Skin of body (tissue), 2 donors: ENCODE data around the gene ANKRD23. TPM values are rescaled to one million over a fixed set of nuclear protein-coding genes. Genes with fewer than 3 reads are reported as not detected.

Experiments
- DNase-seq: peaks from one replicate; lab custom pipeline; 2025; lab: John Stamatoyannopoulos, UW
- total RNA-seq: library from RNA; depleted of rRNA; stranded (reverse); fragments of >200 nt; gene quantifications from one replicate; pipeline ENCODE4 v1.2.3, GENCODE V29; 2014

The ANKRD23 gene
- total RNA-seq, 1 donor from 2014 or later: 7.2 TPM

GRCh38 chr2:96838345-96839292 is 5.2 kb downstream of the ANKRD23 start:
- no peak for DNase-seq

DNA sequence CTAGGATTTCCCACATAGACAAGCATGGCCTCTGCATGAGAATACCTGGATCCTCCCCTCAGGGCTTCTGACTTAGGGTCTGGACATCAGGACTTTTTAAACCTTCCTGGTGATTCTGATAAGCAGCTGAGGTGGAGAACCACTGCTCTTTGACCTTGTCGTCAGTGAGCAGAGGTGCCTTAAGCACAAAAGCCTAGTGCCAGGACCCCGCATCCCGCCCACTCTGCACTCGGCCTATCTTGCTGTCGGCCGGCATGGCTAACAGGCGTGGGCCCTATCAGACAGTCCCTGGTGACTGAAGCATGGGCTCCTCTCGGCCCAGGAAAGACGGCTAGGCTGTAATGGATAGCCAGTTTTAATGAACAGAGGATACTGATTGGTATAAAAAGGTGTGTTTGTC is 6.2 kb downstream of the ANKRD23 start:
- no peak for DNase-seq

DNA sequence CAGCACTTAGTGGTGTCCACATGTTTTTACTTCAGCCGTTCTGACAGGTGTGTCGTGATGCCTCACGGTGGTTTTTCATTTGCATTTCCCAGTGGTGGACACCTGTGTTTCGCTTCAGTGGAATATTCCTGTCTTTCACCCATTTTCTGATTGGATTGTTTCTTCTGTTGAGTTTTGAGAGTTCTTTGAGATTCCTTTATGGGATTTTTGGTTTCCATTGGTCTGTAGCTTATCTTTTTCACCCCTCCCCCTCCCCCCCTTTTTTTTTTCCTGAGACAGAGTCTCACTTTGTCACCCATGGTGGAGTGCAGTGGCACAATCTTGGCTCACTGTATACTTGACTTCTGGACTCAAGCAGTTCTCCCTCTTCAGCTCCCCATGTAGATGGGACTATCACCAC is 8.0 kb downstream of the ANKRD23 start:
- DNase-seq: no peak

- DNase-seq: no peak
These were observed 10.9 kb downstream of the ANKRD23 start for GRCh38 chr2:96832754-96833507.

DNA sequence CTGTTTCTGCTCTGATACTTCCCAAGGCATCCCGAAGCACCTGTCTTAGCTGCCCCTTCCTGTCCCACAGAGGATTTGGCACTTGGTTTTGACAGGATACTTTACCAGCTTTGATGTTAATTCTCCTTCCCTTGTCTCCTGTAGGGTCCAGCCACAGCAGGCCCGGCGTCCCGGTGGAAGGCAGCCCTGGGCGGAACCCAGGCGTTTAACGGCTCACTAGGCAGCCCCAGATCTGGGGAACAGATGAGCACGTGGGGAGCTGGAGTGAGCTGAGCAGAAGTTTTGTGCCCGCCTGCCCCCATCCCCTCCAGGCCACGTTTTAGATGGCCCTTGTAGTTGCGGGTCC is 11.4 kb downstream of the ANKRD23 start:
- no peak for DNase-seq

DNA sequence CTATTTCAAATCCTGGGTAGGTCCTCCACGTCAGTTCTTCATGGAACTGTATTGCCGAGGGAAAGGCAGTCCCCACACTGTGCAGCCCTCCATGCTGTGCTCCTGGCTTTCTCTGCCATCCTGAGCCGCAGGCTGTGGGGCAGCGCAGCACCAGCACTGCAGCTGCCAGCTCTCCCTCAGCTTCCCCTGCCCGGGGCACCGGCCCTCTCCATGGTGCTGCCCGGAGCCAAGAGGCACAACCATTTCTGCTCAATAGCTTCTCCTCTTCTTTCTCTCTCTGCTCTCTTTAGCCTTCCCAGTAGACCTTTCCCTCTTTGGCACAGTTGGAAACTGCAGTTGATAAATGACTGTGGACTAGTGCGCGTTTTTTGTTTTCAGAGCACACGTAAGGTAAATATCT is 12.1 kb downstream of the ANKRD23 start:
- no peak for DNase-seq

DNA sequence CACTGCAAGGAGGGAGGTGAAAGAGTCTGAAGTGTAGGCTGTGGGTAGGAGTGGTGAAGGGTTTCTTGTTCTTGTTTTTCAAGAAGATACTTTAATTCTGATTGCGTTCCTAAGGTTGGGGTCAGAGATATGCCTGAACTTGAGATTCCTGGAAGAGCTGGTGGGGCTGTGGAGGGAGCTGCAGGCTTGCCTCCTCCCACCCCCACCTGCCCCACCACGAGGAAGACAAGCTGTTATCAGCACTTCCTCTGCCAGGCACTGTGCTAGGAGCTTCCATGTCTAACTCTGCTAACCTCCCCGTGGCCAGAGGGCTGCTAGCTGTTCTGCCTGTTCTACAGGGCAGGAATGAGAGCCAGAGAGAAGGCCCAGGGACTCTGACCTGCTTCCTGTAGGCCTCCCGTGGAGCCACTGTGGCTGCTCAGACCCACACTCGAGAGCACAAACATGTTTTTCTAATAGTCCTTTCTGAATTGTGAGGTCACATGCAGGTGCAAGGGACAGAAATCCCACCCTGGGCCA is 13.7 kb downstream of the ANKRD23 start:
- no peak for DNase-seq

GRCh38 chr2:96828874-96829273 is 14.9 kb downstream of the ANKRD23 start:
- no peak for DNase-seq

GRCh38 chr2:96828436-96828835 is 15.4 kb downstream of the ANKRD23 start:
- DNase-seq: no peak

- no peak for DNase-seq
These were observed 17.1 kb downstream of the ANKRD23 start for GRCh38 chr2:96826546-96827278.

DNA sequence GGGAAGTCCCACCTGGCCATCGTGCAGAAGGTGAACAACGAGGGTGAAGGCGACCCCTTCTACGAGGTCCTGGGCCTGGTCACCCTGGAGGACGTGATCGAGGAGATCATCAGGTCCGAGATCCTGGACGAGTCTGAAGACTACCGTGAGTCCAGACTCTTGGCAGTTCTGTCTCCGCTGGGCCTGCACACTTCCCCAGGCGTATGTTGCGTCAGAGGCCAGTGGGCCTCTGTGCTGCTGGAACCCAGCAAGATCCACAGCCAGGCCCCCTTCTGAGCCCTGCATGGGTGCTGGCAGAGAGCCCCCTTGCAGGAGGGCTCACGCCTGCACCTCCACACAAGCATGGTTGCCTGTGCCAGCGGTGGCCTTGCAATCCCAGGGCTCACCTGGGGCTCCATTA is 18.8 kb downstream of the ANKRD23 start:
- DNase-seq: no peak

GRCh38 chr2:96824079-96824870 is 19.5 kb downstream of the ANKRD23 start:
- no peak for DNase-seq

DNA sequence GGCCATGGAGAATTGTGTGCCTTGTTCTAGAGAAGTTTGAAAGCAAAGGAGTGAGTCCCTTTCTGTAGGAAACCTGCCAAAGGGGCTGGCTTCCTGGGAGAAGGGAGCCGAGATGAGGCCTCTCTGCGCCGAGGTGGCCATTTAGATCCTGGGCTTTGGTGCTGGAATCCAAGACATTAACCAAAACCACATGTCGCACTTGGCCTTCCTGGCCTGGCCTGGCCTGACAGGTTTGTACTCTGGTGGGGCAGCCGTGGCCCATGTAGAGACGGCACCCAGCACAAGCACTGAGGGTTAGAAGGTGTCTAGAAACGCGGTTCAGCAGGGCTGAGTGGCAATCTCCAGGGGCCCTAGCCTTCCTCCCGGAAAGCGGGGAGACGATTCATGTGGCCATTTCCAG is 20.6 kb downstream of the ANKRD23 start:
- no peak for DNase-seq

- DNase-seq: no peak
These were observed 21.0 kb downstream of the ANKRD23 start for GRCh38 chr2:96822786-96823185.

DNA sequence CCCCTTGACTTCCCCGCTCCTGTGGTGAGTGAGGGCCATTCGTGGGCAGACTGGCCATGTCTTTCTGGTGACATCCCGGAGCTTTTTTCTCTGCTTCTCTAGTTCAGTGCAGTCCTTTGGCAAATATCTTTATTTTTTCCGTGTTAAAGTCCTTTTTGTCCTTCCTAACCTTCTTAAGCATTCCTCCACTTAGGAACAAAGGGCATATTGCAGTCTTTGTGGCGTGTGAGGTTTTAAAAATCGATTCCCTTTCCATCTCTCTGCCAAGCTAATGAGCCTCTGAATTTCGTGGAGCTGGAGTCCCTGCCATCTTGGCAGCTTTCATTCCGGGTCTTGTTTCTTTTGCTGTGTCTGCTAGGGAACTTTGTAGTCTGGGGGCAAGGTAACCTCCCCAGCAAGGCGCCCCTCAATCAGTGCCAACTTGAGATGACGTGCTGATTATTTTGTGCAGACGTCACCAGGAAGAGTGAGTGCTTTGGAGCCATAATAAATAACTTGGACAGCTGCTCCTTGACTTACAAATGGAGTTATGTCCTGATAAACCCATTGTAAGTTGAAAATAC is 22.6 kb downstream of the ANKRD23 start:
- DNase-seq: no peak

DNA sequence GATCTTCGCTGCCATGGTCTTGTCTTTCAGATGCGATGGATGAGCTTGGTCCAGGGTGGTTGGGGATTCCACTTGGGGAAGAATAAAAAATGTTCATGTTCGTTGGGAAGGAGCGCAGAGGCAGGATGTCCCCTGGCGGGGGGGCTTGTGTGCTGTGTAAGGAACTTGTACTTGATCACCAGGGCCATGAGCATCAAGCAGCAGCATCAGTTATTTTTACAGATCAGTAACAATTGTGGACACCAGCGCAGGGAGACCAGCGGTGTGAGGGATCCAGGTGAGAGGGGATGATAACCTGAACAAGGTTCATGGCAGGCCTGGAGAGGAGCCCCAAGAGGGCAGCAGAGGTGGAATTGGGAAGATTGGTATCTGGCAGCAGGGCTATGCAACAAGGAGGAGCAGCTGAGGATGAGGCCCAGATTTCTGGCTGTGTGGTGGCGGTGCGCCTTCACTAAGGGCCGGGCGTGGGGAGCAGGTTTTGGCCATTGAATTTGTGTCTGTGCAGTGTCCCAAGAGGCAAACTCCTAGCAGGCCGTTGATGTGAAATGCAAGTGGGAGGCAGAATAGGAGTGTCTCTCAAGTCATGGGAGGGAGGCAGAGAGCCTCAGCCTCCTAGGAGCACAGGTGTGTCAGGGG is 23.8 kb downstream of the ANKRD23 start:
- no peak for DNase-seq

DNA sequence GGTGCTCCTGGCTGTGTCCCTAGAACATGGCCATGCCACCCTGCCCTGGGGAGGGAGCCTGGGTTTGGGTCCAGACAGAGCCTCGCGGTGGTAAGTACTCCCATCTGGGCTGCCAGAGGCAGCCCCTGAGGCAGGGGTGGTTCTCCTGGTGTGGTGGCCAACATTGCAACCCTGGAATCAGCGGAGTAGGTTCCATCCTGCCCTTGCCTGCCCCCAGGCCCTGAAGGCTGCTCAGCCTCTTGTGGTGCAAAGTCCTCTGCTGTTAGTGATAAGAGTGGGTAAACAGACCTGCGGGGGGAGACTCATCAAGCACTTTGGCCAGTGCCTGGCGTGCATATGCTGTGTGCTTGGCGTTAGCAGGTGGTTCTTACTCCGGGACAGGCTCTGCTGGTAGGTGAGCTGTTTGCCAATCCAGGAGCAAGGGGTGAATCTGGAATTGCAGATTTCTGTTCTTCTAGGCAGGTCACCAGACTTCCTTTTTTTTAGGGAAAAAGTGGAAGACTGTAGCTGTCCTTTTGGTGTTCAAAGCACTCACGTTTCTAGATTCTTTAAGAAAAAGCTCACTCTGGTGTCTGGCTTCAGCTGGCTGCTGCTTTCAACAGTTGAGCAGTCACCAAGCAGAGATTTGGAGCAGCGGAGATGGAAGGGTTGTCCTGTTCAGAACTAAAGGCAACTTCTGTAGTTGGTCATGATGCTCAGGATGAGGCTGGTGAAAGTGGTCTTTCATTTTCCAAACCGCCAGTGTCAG is 24.5 kb downstream of the ANKRD23 start:
- no peak for DNase-seq

GRCh38 chr2:96817882-96818281 is 25.9 kb downstream of the ANKRD23 start:
- DNase-seq: no peak
